ENCODE results near the gene BRINP1.
"Not testable (repeated sequence)": the region's sequence is repeated elsewhere in the genome, so short reads cannot be mapped to it uniquely, and the experiment has no call there.

The BRINP1 gene

GRCh38 chr9:119213471-119213870 is 155.8 kb downstream of the BRINP1 start:
- H3K27ac ChIP-seq (ENCODE audit: low read depth, low read length): no peak overlapping the region
- H3K27me3 ChIP-seq (ENCODE audit: control insufficient read depth, insufficient read depth, low read length): no peaks in the 10 kb centered on the region
- H3K36me3 ChIP-seq (ENCODE audit: control insufficient read depth, insufficient read depth, low read length): no peaks in the 10 kb centered on the region
- no peak overlapping the region for H3K4me3 ChIP-seq (ENCODE audit: low read length)
- H3K9ac ChIP-seq (ENCODE audit: low read length): no peak overlapping the region
- H3K4me1 ChIP-seq (ENCODE audit: control insufficient read depth, insufficient read depth, low read length): no peaks in the 10 kb centered on the region

DNA sequence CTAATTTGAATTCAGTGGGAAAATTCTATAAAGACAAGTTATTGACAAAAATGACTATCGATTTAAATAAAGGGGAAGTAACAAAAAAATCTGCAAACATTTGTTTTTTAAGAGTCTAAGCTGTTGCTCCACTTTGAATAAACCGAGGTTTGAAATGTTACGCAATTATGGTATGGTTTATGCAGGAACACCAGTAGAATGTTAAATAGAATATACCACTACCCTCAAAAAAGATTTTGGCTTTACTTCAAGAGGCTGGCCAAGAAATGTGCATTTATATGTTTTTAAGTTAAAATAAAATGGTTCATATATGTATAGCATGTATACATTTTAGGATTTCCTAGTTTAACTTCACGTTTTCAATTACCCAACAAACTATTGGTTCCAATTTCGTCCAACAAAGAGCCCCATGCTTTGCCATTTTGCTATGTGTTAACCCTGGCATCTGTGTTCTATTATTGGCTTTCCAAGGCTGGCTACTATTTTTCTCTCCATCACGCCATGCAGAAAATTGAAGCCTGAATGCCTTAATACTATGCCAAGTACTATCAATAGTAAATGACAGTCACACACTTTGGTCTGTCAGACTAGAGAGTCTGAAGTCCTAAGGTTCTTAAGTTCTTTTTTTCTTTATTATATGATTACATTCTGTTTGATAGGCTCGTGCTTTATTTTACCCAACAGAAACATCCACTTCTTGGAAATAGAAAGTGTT is 171.2 kb downstream of the BRINP1 start:
- Histone ChIP-seq H3K9ac (ENCODE audit: low read length) (no peak overlapping the region), H3K27ac (ENCODE audit: low read depth, low read length) (no peak overlapping the region), H3K4me1 (ENCODE audit: control insufficient read depth, insufficient read depth, low read length) (no peaks in the 10 kb centered on the region), H3K27me3 (ENCODE audit: control insufficient read depth, insufficient read depth, low read length) (no peaks in the 10 kb centered on the region), H3K36me3 (ENCODE audit: control insufficient read depth, insufficient read depth, low read length) (no peaks in the 10 kb centered on the region), H3K4me3 (ENCODE audit: low read length) (no peak overlapping the region)

DNA sequence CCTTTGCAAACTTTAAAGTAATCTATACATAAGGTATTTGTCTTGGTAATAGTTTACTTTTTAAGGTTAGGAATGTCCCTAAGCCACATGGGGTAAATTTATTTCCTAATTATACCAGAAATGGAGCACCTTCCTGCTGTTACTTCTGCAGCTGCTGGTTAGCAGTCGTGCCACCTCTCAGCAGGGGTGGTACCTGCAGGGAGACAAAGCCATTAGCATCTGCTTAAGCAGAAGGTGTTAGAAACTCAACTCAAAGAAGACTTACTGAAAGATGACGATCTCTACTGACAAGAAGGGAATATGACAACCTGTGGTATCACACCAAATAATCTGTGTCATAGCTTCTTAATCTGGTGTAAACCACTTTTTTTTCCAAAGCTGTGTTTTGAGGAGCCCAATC is 173.7 kb downstream of the BRINP1 start:
- no peak overlapping the region for H3K9ac ChIP-seq (ENCODE audit: low read length)
- no peaks in the 10 kb centered on the region for H3K27me3 ChIP-seq (ENCODE audit: control insufficient read depth, insufficient read depth, low read length)
- H3K36me3 ChIP-seq (ENCODE audit: control insufficient read depth, insufficient read depth, low read length): no peaks in the 10 kb centered on the region
- no peaks in the 10 kb centered on the region for H3K4me1 ChIP-seq (ENCODE audit: control insufficient read depth, insufficient read depth, low read length)
- no peak overlapping the region for H3K4me3 ChIP-seq (ENCODE audit: low read length)
- no peak overlapping the region for H3K27ac ChIP-seq (ENCODE audit: low read depth, low read length)

- no peaks in the 10 kb centered on the region for H3K4me1 ChIP-seq (ENCODE audit: control insufficient read depth, insufficient read depth, low read length)
- no peaks in the 10 kb centered on the region for H3K36me3 ChIP-seq (ENCODE audit: control insufficient read depth, insufficient read depth, low read length)
- no peak overlapping the region for H3K27ac ChIP-seq (ENCODE audit: low read depth, low read length)
- H3K4me3 ChIP-seq (ENCODE audit: low read length): no peak overlapping the region
- no peak overlapping the region for H3K9ac ChIP-seq (ENCODE audit: low read length)
- no peaks in the 10 kb centered on the region for H3K27me3 ChIP-seq (ENCODE audit: control insufficient read depth, insufficient read depth, low read length)
These were observed 183.9 kb downstream of the BRINP1 start for GRCh38 chr9:119185298-119185697.

GRCh38 chr9:119184265-119184936 is 184.8 kb downstream of the BRINP1 start:
- Histone ChIP-seq H3K9ac (ENCODE audit: low read length) (no peak overlapping the region), H3K4me1 (ENCODE audit: control insufficient read depth, insufficient read depth, low read length) (no peaks in the 10 kb centered on the region), H3K27ac (ENCODE audit: low read depth, low read length) (no peak overlapping the region), H3K36me3 (ENCODE audit: control insufficient read depth, insufficient read depth, low read length) (no peaks in the 10 kb centered on the region), H3K4me3 (ENCODE audit: low read length) (no peak overlapping the region), H3K27me3 (ENCODE audit: control insufficient read depth, insufficient read depth, low read length) (no peaks in the 10 kb centered on the region)

DNA sequence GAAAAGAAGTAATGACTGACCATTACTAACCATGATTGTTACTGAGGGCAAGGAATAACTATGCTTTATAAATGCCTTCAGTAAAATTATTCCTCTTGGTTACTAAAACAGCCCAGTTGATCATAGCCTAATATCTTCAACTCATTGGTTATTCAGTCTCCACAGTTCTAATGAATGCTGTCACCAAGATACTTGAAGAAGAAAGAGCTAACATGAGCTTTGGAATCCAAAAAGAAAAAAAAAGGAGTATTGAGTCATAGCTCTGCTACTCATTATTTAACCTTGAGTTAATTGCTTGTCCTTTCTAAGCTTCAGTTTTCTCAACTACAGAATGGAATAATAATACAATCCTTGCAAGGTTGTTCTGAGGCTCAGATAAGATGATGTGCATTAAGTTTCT is 187.7 kb downstream of the BRINP1 start:
- Histone ChIP-seq H3K27ac (ENCODE audit: low read depth, low read length) (no peak overlapping the region), H3K4me1 (ENCODE audit: control insufficient read depth, insufficient read depth, low read length) (no peaks in the 10 kb centered on the region), H3K36me3 (ENCODE audit: control insufficient read depth, insufficient read depth, low read length) (no peaks in the 10 kb centered on the region), H3K4me3 (ENCODE audit: low read length) (no peak overlapping the region), H3K27me3 (ENCODE audit: control insufficient read depth, insufficient read depth, low read length) (no peaks in the 10 kb centered on the region), H3K9ac (ENCODE audit: low read length) (no peak overlapping the region)

- no peaks in the 10 kb centered on the region for H3K27me3 ChIP-seq (ENCODE audit: control insufficient read depth, insufficient read depth, low read length)
- no peak overlapping the region for H3K4me3 ChIP-seq (ENCODE audit: low read length)
- no peak overlapping the region for H3K9ac ChIP-seq (ENCODE audit: low read length)
- no peaks in the 10 kb centered on the region for H3K36me3 ChIP-seq (ENCODE audit: control insufficient read depth, insufficient read depth, low read length)
- H3K4me1 ChIP-seq (ENCODE audit: control insufficient read depth, insufficient read depth, low read length): no peaks in the 10 kb centered on the region
- no peak overlapping the region for H3K27ac ChIP-seq (ENCODE audit: low read depth, low read length)
These were observed 188.3 kb downstream of the BRINP1 start for GRCh38 chr9:119180897-119181296.

DNA sequence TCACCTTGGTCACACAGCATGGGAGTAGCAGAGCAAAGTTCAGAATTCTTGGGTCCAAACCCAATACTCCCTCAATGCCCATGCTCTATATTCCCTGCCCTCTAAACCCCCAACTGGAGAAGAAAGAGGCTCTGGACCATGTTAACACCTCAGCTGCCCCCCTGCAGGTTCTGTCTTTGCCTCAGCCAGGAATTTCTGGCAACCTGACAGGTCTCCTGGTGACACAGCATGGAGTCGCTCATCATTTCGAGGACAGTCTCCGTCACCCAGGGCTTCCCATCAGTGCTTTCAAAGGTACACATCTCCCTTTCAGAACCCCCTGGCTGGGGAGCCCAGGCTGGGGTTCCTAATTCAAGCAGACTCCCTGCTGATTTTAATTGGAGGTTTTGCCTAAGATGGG is 189.5 kb downstream of the BRINP1 start:
- Histone ChIP-seq H3K27me3 (ENCODE audit: control insufficient read depth, insufficient read depth, low read length) (no peaks in the 10 kb centered on the region), H3K4me3 (ENCODE audit: low read length) (no peak overlapping the region), H3K36me3 (ENCODE audit: control insufficient read depth, insufficient read depth, low read length) (no peaks in the 10 kb centered on the region), H3K4me1 (ENCODE audit: control insufficient read depth, insufficient read depth, low read length) (no peaks in the 10 kb centered on the region), H3K27ac (ENCODE audit: low read depth, low read length) (no peak overlapping the region), H3K9ac (ENCODE audit: low read length) (no peak overlapping the region)

- no peak overlapping the region for H3K9ac ChIP-seq (ENCODE audit: low read length)
- H3K27me3 ChIP-seq (ENCODE audit: control insufficient read depth, insufficient read depth, low read length): no peaks in the 10 kb centered on the region
- no peaks in the 10 kb centered on the region for H3K36me3 ChIP-seq (ENCODE audit: control insufficient read depth, insufficient read depth, low read length)
- H3K4me1 ChIP-seq (ENCODE audit: control insufficient read depth, insufficient read depth, low read length): no peaks in the 10 kb centered on the region
- H3K27ac ChIP-seq (ENCODE audit: low read depth, low read length): no peak overlapping the region
- H3K4me3 ChIP-seq (ENCODE audit: low read length): no peak overlapping the region
These were observed 192.0 kb downstream of the BRINP1 start for GRCh38 chr9:119177196-119177595.

- Histone ChIP-seq H3K27me3 (ENCODE audit: control insufficient read depth, insufficient read depth, low read length) (no peaks in the 10 kb centered on the region), H3K4me1 (ENCODE audit: control insufficient read depth, insufficient read depth, low read length) (no peaks in the 10 kb centered on the region), H3K9ac (ENCODE audit: low read length) (no peak overlapping the region), H3K36me3 (ENCODE audit: control insufficient read depth, insufficient read depth, low read length) (no peaks in the 10 kb centered on the region), H3K27ac (ENCODE audit: low read depth, low read length) (no peak overlapping the region), H3K4me3 (ENCODE audit: low read length) (no peak overlapping the region)
These were observed 193.7 kb downstream of the BRINP1 start for GRCh38 chr9:119175581-119175980.

- not testable (repeated sequence) for H3K9ac ChIP-seq (ENCODE audit: low read length); H3K4me3 ChIP-seq (ENCODE audit: low read length); H3K27me3 ChIP-seq (ENCODE audit: control insufficient read depth, insufficient read depth, low read length)
These were observed 200.0 kb downstream of the BRINP1 start for GRCh38 chr9:119169222-119169621.

GRCh38 chr9:119167876-119168275 is 201.4 kb downstream of the BRINP1 start:
- Histone ChIP-seq H3K4me1 (ENCODE audit: control insufficient read depth, insufficient read depth, low read length) (no peaks in the 10 kb centered on the region), H3K9ac (ENCODE audit: low read length) (no peak overlapping the region), H3K36me3 (ENCODE audit: control insufficient read depth, insufficient read depth, low read length) (no peaks in the 10 kb centered on the region), H3K27me3 (ENCODE audit: control insufficient read depth, insufficient read depth, low read length) (no peaks in the 10 kb centered on the region), H3K27ac (ENCODE audit: low read depth, low read length) (no peak overlapping the region), H3K4me3 (ENCODE audit: low read length) (no peak overlapping the region)

More at GRCh38 chr9:119169222-119169621, 200.0 kb downstream of the BRINP1 start:
- H3K36me3 ChIP-seq (ENCODE audit: control insufficient read depth, insufficient read depth, low read length); H3K27ac ChIP-seq (ENCODE audit: low read depth, low read length); H3K4me1 ChIP-seq (ENCODE audit: control insufficient read depth, insufficient read depth, low read length): not testable (repeated sequence)

DNA sequence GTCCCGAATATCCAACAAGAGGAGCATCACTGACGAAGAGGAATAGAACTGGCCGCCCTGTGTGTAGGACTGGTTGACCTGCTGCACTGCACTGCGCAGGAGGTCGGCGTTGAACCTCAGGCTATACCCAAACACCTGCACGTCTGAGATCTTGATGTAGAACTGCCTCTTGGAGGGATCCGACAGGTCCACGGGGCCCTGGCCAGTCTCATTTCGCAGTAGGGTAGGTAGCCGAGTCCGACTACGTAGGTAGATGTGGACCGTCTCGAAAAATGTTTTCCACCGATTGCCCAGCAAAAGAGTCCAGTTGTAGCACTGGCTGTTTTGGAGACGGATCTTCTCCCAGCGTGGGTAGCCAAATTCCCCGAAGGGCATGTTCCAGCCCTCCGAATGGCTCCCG is 202.0 kb downstream of the BRINP1 start:
- Histone ChIP-seq H3K27ac (ENCODE audit: low read depth, low read length) (no peak overlapping the region), H3K9ac (ENCODE audit: low read length) (no peak overlapping the region), H3K36me3 (ENCODE audit: control insufficient read depth, insufficient read depth, low read length) (no peaks in the 10 kb centered on the region), H3K27me3 (ENCODE audit: control insufficient read depth, insufficient read depth, low read length) (no peaks in the 10 kb centered on the region), H3K4me1 (ENCODE audit: control insufficient read depth, insufficient read depth, low read length) (no peaks in the 10 kb centered on the region), H3K4me3 (ENCODE audit: low read length) (no peak overlapping the region)

All from rectal smooth muscle tissue (tissue), 1 donor.